HG03558 (cell line): Measurements from ENCODE around the gene CCM2.

Experiments used
- ATAC-seq: cut with Tn5 transposase; IDR thresholded peaks from one replicate; pipeline ENCODE4 v1.9.1; 2021; ENCODE audit warnings: moderate number of reproducible peaks; ENCODE audit not compliant: unreplicated experiment; ENCODE audit errors: extremely low read depth

Gene CCM2

DNA sequence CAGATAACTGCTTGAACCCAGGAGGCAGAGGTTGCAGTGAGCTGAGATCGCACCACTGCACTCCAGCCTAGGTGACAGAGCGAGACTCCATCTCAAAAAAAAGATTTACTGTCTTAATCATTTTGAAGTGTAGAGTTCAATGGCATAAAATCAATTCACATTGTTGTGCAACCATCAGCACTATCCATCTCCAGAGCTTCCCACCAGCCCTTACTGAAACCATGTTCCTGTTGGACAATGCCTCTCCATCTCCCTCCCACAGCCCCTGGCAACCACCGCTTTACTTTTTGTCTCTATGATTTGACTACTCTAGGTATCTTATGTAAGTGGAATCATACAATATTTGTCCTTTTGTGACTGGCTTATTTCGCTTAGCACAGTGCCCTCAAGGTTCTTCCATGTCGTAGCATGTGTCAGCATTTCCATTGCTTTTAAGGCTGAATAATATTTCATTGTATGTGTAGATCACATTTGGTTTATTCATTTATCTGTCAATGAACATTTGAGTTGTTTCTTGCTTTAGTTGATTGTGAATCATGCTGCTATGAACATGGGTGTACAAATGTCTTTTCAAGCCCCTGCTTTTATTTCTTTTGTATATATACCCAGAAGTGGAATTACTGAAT is 55.7 kb downstream of the CCM2 start:
- ATAC-seq, result no peak

DNA sequence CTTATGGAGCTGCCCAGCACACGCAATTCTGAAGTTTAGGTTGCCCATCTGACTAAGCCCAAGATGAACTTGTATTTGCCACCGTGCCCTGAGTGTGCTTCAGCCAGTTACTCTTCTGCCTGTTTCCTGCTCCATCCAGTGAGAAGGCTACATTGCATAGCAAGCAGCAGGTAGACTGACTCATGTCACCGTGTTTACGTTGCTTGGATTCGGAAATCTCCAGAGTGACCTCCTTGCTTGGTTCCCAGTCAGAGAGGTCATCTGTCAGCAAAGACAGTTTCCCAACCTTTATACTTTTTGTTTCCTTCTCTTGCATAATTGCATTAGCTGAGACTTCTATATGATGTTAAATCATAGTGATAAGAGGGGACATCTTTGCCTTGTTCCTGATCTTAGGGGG is 57.9 kb downstream of the CCM2 start:
- no peak for ATAC-seq

DNA sequence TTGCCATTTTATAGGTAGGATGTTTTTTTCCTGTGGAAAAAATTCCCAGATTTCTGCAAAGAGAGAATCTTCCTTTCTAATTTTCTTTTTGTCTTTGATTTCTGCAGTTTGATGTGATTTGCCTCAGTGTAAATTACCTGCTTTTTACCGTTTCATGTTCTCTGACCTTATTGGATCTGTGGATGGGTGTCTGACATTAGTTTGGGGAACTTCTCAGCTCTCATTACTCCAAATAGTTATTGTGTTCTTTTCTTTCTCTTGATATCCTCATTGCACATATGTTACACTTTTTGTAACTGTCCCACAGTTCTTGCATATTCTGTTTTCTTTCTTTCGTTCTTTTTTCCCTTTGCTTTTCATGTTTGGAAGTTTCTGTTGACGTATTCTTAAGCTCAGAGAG is 60.3 kb downstream of the CCM2 start:
- no peak for ATAC-seq

DNA sequence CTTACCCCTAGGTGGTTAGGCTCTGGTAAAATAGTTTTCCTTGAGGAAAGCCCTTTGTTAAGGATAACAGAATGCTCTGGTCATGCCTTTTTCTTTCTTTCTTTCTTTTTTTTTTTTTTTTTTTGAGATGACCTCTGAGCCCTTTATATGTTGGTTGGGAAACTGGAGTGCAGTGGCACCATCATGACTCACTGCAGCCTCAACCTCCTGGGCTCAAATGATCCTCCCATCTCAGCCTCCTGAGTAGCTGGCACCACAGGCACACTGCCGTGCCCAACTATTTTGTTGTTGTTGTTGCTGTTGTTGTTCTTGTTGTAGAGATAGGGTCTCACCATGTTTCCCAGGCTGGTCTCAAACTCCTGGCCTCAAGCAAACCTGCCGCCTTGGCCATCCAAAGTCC is 61.4 kb downstream of the CCM2 start:
- no peak for ATAC-seq

GRCh38 chr7:45061806-45062425 is 61.9 kb downstream of the CCM2 start:
- no peak for ATAC-seq

- no peak for ATAC-seq
These were observed 64.2 kb downstream of the CCM2 start for GRCh38 chr7:45064047-45064725.

- ATAC-seq, result no peak
These were observed 65.3 kb downstream of the CCM2 start for GRCh38 chr7:45065031-45065995.

GRCh38 chr7:45066409-45066808 is 66.4 kb downstream of the CCM2 start:
- ATAC-seq, result no peak

DNA sequence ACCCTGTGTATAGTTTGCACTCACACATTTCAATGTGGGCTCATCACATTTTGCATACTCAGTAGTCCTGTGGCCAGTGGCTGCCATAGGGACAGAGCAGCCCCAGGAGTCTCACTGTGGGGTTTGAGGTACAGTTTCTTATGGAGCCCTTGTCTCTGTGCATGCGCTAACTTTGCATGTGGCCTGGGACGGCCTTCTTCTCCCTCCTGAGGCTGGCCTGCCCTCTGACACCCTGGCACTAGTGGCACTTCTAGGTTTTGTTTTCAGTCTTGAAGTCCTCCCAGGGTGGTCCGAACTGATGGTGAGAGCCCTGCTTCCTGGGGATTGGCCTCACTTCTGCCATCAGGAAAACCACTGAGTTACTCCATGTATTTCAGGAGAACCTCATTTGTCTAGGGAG is 67.6 kb downstream of the CCM2 start:
- ATAC-seq, result no peak

GRCh38 chr7:45068236-45069023 is 68.4 kb downstream of the CCM2 start:
- no peak for ATAC-seq

GRCh38 chr7:45069444-45070253 is 69.6 kb downstream of the CCM2 start:
- ATAC-seq, result no peak

DNA sequence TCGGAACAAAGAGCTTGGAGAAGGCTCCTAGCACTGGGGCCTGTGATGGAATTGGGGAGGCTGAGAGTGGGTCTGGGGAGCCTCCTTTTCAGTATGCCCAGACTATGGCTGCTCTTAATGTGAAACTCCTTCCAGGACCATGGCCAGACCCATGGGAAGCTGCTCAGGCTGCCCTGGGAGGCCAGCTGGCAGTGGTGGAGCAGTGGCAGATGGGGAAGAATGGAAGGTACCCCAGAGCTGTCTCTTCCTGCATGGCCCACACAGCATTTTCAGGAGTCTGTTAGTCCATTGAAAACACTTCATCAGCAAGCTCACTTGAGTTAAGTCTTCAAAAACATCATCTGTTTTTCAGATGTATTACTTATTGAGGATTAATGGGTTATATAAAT is 70.2 kb downstream of the CCM2 start:
- no peak for ATAC-seq

DNA sequence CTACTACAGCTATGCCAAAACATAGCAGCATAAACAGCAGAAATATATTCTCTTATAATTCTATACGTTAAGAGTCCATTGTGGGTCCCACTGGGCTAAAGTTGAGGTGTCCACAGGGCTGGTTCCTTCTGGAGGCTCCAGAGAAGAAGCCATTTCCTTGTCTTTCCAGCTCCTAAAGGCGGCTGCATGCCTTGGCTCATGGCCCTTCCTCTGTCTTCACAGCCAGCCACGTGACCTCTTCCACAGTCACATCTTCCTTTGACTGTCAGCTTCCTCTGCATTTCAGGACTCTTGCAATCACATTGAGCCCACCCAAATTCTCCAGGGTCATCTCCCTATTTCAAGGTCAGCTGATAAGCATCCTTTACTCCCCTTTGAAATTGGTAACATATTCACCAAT is 71.5 kb downstream of the CCM2 start:
- no peak for ATAC-seq

DNA sequence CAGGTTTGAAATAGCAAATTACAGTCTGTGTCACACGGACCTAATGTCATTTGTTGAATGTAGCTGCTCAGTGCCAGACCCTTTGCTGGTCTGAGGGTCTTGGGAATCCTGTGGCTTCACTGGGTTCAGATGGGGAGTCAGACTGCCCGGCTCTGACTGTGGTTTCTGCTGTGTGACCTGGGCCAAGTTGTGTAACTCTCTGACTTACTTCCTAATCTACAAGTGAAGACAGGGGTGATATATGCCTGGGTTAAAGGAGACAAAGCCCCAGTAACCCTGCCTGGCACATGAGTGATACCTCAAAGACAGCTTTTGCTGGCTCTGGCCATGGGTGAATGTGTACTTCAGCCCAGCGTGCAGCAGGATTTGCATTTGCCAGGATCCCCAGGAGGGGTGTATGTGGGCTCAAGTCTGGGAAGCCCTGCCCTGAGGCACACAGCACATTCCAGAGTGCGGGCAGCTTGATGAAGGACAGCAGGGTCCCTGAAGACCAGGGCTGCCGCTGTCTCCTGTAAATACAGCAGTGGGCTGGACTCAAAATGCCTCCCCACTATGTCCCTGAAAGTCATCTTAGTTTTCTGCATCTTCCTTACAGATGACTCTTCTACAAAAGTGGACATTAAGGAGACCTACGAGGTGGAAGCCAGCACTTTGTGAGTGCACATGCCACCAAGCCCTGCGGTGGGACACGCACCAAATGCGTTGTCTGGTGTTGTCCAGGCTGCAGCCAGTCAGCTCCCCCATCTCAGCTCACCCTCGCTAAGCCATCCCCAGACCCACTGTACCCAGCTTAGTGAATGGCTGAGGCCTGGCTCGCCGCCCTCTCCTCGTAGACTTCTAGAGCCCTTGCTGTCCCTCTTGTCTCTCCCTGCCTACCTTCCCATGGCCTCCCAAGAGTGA is 72.4 kb downstream of the CCM2 start:
- ATAC-seq, result no peak

DNA sequence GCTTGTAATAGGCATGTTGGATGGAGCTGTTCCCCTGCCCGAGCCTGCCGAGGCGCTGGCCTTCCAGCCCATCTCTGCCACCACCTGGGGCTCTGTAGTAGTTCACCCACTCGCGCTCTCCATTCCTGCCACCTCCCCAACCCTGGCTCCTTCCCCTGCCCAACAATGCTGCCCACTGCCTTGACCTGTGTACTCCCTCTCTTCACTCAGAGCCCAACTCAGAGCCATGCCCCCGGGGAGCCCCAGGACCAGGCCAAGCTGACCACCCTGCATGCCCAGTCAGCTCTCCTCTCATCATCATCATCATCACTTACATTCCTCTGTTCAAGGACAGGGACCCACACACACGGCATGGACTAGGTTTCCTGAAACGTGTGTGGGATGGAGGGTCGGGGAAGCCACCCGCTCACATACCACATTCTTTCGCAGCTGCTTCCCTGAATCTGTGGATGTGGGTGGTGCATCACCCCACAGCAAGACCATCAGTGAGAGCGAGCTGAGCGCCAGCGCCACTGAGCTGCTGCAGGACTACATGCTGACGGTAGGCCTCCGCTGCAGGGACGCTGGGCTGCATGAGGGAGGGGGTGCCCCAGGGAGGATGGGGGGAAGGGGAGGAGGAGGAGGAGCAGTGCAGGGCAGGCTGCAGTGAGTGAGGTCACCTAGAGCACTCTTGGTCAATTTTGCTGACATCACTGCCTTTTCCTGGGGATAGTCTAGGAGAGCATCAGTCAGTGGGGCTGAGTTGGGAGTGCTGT is 73.2 kb downstream of the CCM2 start:
- no peak for ATAC-seq

DNA sequence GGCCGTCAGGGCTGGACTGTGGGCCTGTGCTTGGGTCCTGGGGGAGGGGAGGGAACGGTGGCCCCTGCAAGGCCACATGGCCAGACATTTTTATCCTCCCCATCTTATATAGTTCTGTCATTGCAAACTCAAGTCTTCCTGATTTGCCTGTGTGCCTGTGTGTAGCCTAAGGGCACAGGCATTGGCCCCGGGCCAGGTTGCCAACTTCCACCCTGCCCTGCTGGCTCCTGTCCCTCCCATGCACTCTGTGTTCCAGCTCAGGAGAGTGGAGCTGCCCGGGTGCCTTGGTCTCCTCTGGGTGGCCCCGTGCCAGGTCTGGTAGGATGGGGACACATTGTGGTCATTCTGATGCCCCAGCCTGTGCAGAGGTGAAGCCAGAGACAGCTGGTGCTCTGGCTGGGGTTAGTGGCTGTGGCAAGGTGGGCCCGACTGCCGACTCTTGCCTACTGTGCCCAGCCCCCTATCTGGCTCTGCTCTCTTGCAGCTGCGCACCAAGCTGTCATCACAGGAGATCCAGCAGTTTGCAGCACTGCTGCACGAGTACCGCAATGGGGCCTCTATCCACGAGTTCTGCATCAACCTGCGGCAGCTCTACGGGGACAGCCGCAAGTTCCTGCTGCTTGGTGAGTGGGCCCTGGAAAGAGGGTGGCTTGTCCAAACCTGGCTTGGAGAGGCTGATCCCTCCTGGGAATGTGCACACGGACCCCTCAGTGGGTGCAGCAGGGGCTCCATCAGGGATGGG is 74.0 kb downstream of the CCM2 start:
- ATAC-seq, result no peak
